GM21447 (cell line): Measurements from ENCODE around the gene UEVLD.
A peak's percentile ranks its signal among the peaks of the same experiment; 100 is the strongest.

Experiments used
- ATAC-seq: cut with Tn5 transposase; IDR thresholded peaks from one replicate; pipeline ENCODE4 v1.9.1; 2021; ENCODE audit not compliant: unreplicated experiment

UEVLD gene

GRCh38 chr11:18590571-18590970 lies 2.0 kb upstream of the UEVLD start:
- no peak for ATAC-seq

GRCh38 chr11:18581825-18582224 lies 6.7 kb downstream of the UEVLD start:
- no peak for ATAC-seq

GRCh38 chr11:18580113-18580766 lies 8.3 kb downstream of the UEVLD start:
- ATAC-seq: no peak

GRCh38 chr11:18578975-18579598 lies 9.4 kb downstream of the UEVLD start:
- ATAC-seq: peak; percentile 69

GRCh38 chr11:18575361-18575760 lies 13.2 kb downstream of the UEVLD start:
- no peak for ATAC-seq

- no peak for ATAC-seq
Measured at GRCh38 chr11:18567081-18567480, 21.5 kb downstream of the UEVLD start.

GRCh38 chr11:18566406-18566805 lies 22.1 kb downstream of the UEVLD start:
- no peak for ATAC-seq

GRCh38 chr11:18564149-18564548 lies 24.4 kb downstream of the UEVLD start:
- ATAC-seq: no peak

GRCh38 chr11:18563090-18563730 lies 25.3 kb downstream of the UEVLD start:
- ATAC-seq: no peak

GRCh38 chr11:18548001-18548400 lies 40.5 kb downstream of the UEVLD start:
- no peak for ATAC-seq

GRCh38 chr11:18540207-18541009 lies 48.1 kb downstream of the UEVLD start:
- no peak for ATAC-seq

GRCh38 chr11:18536209-18536608 lies 52.3 kb downstream of the UEVLD start:
- no peak for ATAC-seq

GRCh38 chr11:18534245-18534644 lies 54.3 kb downstream of the UEVLD start:
- no peak for ATAC-seq

- no peak for ATAC-seq
Measured at GRCh38 chr11:18533365-18533764, 55.2 kb downstream of the UEVLD start.

- ATAC-seq: no peak
Measured at GRCh38 chr11:18527512-18527911, 61.0 kb downstream of the UEVLD start.

- ATAC-seq: peak; percentile 97
Measured at GRCh38 chr11:18526521-18527296, 61.8 kb downstream of the UEVLD start, which contains the start of gene TSG101. TSG101 (minus strand) TSS chr11:18526942; CDS start chr11:18526816, 126 bp downstream.

- no peak for ATAC-seq
Measured at GRCh38 chr11:18526130-18526520, 62.4 kb downstream of the UEVLD start.

- no peak for ATAC-seq
Measured at GRCh38 chr11:18524248-18524647, 64.3 kb downstream of the UEVLD start.

GRCh38 chr11:18523084-18523483 lies 65.5 kb downstream of the UEVLD start:
- ATAC-seq: no peak

GRCh38 chr11:18522388-18522787 lies 66.1 kb downstream of the UEVLD start:
- ATAC-seq: no peak

GRCh38 chr11:18521122-18521521 lies 67.4 kb downstream of the UEVLD start:
- ATAC-seq: no peak
